HG03039 (cell line): ENCODE measurements around the gene MDM2.
"Not testable (repeated sequence)": the region's sequence is repeated elsewhere in the genome, so short reads cannot be mapped to it uniquely, and the experiment has no call there.

Experiments
- ATAC-seq: cut with Tn5 transposase; IDR thresholded peaks from one replicate; pipeline ENCODE4 v1.9.1; 2021; ENCODE audit warnings: mild to moderate bottlenecking, moderate library complexity; ENCODE audit not compliant: unreplicated experiment

The MDM2 gene

DNA sequence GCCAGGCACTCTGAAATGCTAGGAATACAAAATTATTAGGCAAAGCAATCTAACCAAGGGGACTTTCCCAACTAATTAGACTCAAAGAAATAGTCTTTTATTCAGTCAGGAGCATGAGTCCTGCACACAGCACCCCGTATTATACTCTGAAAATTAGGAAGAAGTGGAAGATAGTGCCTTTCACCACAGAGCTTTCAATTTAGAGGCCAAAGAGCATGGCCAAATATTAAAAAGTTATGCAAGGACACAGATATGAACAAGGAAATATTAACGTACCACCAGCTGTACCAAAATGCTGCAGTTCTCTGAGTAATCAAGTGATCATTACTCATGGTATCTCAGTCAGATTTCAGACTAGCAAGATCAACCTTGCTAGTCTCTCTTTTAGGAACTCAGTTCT is 22.6 kb upstream of the MDM2 start:
- no peak for ATAC-seq

DNA sequence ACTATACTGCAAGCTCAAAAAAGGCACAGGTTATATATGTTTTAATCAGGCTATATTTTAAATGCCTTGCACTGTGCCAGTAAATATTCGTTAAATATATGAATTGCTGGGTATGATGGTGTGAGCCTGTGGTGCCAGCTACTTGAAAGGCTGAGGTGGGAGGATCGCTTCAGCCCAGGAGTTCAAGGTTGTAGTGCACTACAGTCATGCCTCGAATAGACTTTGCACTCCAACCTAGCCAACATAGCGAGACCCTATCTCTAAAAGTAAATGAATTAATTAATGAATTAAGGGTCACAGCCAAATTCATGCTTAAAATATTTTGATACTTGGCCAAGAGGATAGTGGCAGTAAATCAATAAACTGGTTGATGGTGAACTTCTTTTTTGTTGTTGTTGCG is 22.2 kb upstream of the MDM2 start:
- no peak for ATAC-seq

DNA sequence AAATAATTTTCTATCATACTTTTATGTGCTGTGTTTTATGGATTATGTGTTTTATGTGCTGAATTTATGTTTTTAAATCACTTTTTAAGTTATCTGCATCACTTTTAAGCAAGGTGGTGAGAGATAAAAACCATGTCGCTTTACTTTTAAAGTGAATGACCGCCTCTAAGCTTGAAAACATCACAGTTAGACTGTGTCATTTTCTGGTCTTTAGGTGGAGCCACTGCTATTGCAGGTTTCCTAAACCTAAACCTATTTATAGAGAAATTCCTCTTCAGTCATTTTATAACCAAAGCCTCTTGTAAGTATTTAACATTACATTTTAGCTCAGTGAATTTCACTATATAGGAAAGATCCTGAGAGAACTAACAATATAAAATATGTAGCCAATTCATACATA is 21.0 kb upstream of the MDM2 start:
- ATAC-seq, result no peak

DNA sequence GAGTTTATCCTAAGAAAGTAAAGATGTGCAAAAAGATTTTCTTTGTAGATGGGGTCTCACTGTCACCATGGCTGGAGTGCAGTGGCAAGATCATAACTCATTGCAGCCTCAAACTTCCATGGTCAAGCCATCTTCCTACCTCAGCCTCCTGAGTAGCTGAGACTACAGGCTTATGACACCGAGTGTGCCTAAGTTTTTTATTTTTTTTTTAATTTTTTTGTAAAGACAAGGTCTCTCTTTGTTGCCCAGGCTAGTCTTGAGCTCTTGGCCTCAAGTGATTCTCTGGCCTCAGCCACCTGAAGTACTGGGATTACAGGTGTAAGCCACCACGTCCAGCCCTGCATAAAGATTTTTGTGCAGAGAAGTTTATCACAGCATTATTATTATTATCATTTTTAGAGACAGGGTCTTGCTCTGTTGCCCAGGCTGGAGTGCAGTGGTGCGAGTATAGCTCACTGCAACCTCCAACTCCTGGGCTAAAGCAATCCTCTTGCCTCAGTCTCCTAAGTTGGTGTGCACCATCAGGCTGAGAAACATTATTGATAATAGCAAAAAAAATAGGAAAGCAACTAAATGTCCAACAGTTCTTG is 19.3 kb upstream of the MDM2 start:
- ATAC-seq, result no peak

DNA sequence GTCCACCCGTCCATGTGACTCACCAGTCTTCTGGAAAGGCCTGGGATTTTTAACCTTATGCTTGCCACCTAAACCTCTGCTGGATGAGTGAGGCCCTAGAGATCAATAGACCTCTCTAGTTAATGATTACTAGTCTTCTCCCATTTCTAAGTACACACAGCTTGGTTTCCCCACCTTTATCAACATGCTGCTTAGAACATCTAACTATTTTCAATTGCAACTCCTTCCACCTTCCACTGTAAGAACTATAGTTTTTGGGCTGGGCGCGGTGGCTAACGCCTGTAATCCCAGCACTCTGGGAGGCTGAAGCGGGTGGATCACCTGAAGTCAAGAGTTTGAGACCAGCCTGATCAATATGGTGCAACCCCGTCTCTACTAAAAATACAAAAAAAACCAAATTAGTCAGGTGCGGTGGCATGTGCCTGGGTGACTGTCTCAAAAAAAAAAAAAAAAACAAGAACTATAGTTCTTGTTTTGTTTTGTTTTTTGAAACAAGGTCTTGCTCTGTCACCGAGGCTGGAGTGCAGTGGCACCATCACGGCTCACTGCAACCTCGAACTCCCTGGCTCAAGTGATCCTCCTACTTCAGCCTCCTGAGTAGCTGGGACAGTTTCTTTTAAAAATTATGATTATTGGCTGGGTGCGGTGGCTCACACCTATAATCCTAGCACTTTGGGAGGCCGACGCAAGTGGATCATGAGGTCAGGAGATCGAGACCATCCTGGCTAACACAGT is 18.7 kb upstream of the MDM2 start:
- no peak for ATAC-seq

DNA sequence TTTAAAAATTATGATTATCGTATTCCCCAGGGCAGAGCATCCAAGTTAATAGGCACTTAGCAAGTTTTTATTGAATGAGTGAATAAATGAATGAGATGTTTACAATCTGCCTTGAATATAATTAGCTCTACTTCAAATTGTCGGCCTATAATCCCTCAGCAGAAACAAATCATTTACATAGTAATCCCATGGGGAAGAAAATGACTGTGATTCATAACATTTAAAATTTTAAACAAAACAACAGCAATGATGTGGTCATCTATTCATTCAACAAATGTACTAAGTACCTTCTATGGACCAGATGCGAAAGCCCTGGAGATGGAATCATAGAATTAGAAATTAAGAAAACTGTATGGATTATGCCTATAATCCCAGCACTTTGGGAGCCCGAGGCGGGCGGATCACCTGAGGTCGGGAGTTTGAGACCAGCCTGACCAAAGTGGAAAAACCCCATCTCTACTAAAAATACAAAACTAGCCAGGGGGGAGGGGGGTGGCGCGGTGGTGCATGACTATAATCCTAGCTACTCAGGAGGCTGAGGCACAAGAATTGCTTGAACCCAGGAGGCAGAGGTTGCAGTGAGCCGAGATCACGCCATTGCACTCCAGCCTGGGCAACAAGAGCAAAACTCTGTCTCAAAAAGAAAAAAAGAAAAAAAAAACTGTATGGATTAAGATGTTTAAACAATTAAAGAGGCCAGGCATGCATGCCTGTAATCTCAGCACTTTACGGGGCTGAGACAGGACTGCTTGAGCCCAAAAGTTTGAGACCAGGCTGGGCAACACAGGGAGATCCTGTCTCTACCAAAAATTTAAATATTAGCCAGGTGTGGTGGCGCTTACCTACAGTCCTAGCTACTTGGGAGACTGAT is 17.7 kb upstream of the MDM2 start:
- ATAC-seq, result no peak

DNA sequence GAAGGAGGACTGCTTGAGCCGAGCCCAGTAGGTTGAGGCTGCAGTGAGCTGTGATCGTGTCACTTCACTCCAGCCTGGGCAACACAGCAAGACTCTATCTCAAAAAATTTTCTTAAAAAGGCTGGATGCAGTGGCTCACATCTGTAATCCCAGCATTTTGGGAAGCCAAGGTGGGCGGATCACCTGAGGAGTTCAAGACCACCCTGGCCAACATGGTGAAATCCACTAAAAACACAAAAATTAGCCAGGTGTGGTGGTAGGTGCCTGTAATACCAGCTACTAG is 17.1 kb upstream of the MDM2 start:
- no peak for ATAC-seq

DNA sequence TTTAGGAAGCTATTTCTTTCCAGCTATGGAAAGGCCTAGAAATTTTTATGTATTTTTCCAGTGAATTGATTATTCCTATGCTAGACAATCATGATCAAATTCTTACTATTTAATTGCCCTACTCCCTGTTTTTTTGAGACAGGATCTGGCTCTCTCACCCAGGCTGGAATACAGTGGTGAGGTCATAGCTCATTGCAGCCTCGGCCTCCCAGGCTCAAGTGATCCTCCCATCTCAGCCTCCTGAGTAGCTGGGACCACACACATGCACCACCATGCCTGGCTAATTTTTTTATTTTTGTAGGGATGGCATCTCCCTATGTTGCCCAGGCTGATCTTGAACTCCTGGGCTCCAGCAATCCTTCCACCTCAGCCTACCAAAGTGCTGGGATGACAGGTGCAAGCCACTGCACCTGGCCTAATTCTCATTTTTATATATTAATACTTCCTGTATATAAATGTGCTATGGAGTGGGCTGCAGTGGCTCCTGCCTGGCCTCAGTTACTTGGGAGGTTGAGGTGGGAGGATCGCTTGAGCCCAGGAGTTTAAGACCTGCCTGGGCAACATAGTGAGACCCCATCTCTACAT is 16.0 kb upstream of the MDM2 start:
- no peak for ATAC-seq

DNA sequence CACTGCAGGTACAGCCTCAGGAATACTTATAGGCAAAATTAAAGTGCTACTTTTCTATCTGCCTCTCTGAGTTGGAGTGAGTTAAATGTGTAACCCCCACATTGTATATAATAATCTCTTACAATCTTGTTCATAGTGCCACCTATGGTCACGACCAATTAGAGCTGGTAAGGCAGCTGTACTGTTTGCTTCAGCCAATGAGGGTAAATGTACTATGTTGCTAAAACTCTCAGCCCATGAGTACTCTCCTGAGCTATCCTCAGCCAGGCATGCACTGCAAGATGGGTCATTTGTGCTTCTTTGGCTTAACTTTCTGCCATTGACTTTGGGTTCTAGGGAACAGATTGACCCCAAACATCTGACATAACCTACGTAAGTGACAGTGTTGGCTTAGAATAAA is 15.0 kb upstream of the MDM2 start:
- peak; percentile 93 for ATAC-seq

DNA sequence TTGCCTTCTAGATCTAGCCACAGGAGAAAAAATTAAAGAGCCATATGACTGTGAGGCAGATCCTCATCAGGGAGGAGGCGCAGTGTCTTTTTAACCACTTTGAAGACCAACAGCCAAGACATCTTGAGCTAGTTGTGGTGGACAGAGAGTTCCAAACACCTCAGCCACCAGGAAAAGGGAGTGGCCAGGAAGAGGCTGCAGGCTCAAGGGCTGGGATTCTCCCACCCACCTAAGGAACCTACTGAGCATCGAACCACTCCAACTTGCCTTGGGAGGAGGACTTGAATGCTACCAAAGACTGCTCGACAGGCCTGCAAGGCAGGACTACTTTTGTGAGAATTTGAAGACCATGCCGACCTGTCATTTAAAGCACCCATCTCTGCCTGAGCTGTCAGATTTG is 14.5 kb upstream of the MDM2 start:
- ATAC-seq, result no peak

DNA sequence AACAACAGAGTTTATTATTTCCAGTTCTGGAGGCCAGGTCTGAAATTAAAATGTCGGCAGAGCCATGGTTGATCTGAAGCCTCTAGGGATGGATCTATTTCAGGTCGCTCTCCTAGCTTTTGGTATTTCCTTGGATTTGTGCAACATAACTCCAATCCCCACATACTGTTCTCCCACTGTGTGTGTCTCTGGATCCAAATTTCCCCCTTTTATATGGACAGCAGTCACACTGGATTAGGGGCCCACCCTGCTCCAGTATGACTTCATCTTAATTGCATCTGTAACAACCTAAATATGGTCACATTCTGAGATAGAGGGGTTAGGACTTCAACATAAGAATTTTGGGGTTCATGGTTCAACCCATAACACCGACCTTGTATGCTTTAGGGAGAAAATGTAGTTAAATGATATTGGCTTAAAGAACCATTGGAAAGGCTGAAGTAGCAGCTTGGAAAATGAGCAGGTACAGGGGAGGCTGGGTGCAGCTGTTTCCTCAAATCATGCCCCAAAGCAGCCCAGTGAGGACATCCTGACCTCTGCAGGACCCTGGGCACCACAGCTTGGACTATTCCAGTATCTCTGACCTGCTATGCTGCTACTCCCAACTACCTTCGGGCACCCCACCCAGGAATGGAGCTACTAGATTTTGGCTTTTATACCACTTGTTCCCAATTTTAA is 13.9 kb upstream of the MDM2 start:
- ATAC-seq, result no peak

DNA sequence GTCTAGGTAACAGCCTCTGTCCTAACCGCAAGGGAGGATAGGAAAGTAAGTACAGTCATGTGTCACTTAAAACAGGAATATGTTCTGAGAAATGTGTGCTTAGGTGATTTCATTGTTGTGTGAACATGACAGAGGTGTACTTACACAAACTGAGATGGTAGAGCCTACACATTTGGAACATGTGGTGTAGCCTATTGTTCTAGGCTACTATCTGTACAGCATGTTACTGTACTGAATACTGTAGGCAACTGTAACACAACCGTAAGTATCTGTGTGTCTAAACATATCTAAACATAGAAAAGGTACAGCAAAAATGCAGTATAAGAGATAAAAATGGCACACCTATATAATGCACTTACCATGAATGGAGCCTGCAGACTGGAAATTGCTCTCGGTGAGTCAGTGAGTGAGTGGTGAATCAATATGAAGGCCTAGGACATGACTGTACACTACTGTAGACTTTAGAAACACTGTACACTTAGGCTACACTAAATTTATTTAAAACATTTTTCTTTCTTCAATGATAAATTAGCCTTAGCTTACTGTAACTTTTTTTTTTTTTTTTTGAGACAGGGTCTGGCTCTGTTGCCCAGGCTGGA is 13.2 kb upstream of the MDM2 start:
- no peak for ATAC-seq

DNA sequence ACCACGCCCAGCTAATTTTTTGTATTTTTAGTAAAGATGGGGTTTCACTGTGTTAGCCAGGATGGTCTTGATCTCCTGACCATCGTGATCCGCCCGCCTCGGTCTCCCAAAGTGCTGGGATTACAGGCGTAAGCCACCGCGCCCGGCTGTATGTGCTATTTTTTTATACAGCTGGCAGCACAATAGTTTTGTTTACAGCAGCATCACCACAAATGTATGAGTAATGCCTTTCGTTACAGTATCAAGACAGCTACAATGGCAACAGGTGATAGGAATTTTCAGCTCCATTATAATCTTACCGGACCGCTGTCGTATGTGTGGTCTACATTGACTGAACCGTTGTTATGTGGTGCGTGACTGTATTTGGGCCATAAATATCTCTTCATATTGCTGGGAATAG is 11.6 kb upstream of the MDM2 start:
- ATAC-seq, result no peak

DNA sequence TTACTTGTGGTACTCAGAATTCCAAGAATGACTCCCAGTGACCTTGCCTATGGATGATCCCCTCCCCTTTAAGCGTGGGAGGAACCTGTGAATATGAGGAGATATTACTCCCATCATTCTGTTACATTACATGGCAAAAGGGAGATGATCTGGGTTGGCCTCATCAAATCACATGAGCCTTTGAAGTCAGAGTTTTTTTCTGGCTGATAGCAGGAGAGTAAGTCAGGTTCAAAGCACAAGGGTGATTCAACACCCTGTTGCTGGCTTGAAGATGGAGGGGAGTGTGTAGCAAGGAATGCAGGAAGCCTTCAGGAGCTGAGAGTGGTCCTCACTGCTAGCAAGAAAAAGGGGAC is 9.1 kb upstream of the MDM2 start:
- ATAC-seq, result no peak

DNA sequence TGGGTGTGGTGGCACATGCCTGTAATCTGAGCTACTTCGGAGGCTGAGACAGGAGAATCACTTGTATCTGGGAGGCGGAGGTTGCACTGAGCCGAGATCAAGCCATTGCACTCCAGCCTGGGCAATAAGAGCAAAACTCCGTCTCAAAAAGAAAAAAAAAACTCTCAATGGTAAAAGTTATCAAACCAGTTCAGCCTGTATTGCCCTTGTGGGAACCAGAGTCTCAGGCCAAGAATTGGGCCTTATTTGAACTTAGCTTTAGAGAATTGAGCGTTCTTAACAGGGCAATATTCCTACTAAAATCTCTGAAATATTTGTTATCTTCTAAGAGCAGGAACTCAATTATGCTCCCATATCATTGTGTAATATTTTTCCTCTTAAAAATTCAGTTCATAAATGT is 7.7 kb upstream of the MDM2 start:
- ATAC-seq, result no peak

DNA sequence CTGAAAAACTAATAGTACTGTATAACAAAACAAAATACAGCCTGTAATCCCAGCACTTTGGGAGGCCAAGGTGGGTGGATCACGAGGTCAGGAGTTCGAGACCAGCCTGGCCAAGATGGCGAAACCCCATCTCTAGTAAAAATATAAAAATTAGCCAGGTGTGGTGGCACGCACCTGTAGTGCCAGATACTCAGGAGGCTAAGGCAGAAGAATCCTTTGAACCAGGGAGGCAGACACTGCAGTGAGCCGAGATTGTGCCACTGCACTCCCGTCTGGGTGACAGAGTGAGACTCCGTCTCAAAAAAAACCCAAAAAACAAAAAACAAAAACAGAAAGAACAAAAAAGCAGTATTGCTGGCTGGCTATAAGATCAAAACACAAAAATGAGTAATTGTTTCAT is 6.9 kb upstream of the MDM2 start:
- ATAC-seq, result not testable (repeated sequence)

DNA sequence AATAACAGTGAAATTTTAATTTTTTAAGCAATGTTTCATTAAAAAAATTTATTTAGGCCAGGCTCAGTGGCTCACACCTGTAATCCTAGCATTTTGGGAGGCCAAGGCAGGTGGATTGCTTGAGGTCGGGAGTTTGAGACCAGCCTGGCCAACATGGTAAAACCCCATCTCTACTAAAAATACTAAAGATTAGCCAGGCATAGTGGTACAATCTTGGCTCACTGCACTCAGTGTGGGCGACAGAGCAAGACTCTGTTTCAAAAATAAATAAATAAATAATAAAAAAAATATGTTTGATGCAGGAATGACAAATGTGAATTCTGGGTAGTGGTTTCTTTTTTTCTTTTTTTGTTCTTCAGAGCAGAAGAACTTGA is 5.6 kb upstream of the MDM2 start:
- not testable (repeated sequence) for ATAC-seq

DNA sequence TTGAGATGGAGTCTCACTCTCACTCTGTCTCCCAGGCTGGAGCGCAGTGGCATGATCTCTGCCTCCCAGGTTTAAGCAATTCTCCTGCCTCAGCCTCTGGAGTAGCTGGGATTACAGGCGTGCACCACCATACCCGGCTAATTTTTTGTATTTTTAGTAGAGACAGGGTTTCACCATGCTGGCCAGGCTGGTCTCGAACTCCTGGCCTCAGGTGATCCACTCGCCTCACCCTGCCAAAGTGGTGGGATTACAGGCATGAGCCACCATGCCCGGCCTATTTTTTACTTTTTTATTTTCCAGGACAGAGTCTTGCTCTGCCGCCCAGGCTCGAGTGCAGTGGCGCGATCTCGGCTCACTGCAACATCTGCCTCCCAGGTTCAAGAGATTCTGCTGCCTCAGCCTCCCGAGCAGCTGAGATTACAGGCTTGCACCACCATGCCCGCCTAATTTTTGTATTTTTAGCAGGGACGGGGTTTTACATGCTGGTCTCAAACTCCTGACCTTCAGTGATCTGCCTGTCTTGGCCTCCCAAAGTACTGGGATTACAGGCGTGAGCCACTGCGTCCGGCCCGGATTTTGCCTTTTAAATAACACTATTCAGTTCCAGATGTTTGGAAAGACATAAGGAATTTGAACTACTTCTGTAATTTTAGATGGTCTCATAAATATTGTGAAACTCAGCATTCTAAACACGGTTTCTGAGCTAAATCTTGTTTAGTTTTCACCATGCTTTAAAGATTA is 4.9 kb upstream of the MDM2 start:
- ATAC-seq, result not testable (repeated sequence)

DNA sequence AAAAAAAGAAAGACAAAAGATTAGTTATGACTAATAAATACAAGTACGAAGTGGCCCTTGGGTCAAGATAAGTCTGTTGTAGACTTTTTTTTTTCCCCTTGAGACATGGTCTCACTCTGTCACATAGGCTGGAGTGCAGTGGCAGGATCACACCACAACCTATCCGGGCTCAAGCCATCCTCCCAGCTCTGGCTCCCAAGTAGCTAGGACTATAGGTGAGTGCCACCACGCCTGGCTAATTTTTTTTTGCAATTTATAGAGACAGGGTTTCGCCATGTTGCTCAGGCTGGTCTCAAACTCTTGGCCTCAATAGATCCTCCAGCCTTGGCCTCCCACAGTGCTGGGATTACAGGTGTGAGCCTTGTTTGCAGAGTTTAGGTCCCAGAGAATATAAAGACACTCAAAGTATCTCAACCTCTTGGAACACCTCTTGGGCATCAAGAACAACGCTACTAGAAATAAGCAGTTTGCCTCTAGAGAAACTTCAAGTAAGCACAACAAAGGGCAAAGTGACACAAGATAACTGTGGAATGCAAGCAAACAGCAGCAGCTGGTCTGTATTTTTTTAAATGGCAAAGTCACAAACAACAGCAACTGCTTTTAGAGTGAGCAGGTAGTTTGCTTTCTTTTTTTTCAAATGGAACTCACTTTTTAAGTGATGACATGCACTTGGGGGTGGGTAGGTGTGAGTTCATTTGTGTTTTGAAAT is 3.9 kb upstream of the MDM2 start:
- no peak for ATAC-seq
